ENCODE results near the gene SPIN4. TPM values are rescaled to one million over a fixed set of nuclear protein-coding genes. Genes with fewer than 3 reads are reported as not detected.

SPIN4 gene
- total and polyA plus RNA-seq, 2 experiments from 2014 or later: 13.5 to 18.6 TPM

GRCh38 chrX:63363788-63364187 lies 12.7 kb upstream of the SPIN4 start (continued):
- TF ChIP-seq ZNF114 (CRISPR knock-in tag; IDR thresholded peaks at IDR 0.05) (no peak), CREB1 (CRISPR knock-in tag; IDR thresholded peaks at IDR 0.05; ENCODE audit: low read depth) (no peak), ZNF331 (CRISPR knock-in tag; IDR thresholded peaks at IDR 0.05; ENCODE audit: low read depth) (no peak)

- ATAC-seq (no peak), DNase-seq (ENCODE audit: low spot score) (no peak)
- no peak overlapping the region for H2AFZ ChIP-seq
- no peak overlapping the region for H3K27ac ChIP-seq (ENCODE audit: low read depth)
- H3K79me2 ChIP-seq (replicated peaks; ENCODE audit: insufficient read depth): no peaks in the 10 kb centered on the region
- TF ChIP-seq ETS1 (IDR thresholded peaks at IDR 0.05) (no peak), EZH2phosphoT487 (IDR thresholded peaks at IDR 0.05; ENCODE audit: unreplicated experiment) (no peak), JUNB (IDR thresholded peaks at IDR 0.05; ENCODE audit: unreplicated experiment) (no peak), CREB1 (CRISPR knock-in tag; IDR thresholded peaks at IDR 0.05; ENCODE audit: low read depth) (no peak), NANOG (IDR thresholded peaks at IDR 0.05; ENCODE audit: borderline replicate concordance) (no peak), ZNF331 (CRISPR knock-in tag; IDR thresholded peaks at IDR 0.05; ENCODE audit: low read depth) (no peak), REST (IDR thresholded peaks at IDR 0.05; ENCODE audit: unreplicated experiment) (no peak), ZNF462 (CRISPR knock-in tag; IDR thresholded peaks at IDR 0.05) (no peak), POLR2AphosphoS5 (IDR thresholded peaks at IDR 0.05; ENCODE audit: low read depth) (no peak), CTCF (conservative IDR thresholded peaks at IDR 0.05; ENCODE audit: low read depth in 2 of 2) (no peak), ZNF114 (CRISPR knock-in tag; IDR thresholded peaks at IDR 0.05) (no peak), EZH2 (IDR thresholded peaks at IDR 0.05; ENCODE audit: low read depth, unreplicated experiment) (no peak), STAT1 (IDR thresholded peaks at IDR 0.05; ENCODE audit: unreplicated experiment) (no peak)
- no peaks in the 10 kb centered on the region for H3F3A ChIP-seq (replicated peaks; ENCODE audit: low read depth)
- Mint-ChIP-seq H3K9me3 (peaks cover 33% of the 10 kb centered on the region), H3K4me1 (peaks cover 10% of the 10 kb centered on the region), H3K4me3 (no peak overlapping the region), H3K27me3 (ENCODE audit: insufficient read depth, low read depth, poor library complexity) (peaks cover 4% of the 10 kb centered on the region), H3K27ac (no peak overlapping the region), H3K36me3 (ENCODE audit: low read depth) (peaks cover 22% of the 10 kb centered on the region)
- H3K9me2 ChIP-seq (ENCODE audit: insufficient read depth): no peaks in the 10 kb centered on the region
- H4K20me1 ChIP-seq (replicated peaks; ENCODE audit: insufficient read depth): no peaks in the 10 kb centered on the region
- H3K27me3 ChIP-seq (ENCODE audit: insufficient read depth): no peaks in the 10 kb centered on the region
- peaks cover 12% of the 10 kb centered on the region; the same call in 1 of the 2 replicates for H3K36me3 ChIP-seq (ENCODE audit: insufficient read depth)
- H3K4me1 ChIP-seq (ENCODE audit: insufficient read depth): 0 out of 2 replicates have a peak, but pooled peaks cover 11% of the 10 kb centered on the region
- H3K4me3 ChIP-seq: no peak overlapping the region
- no peak overlapping the region for H3K4me2 ChIP-seq
Observed at GRCh38 chrX:63361494-63361893, 10.4 kb upstream of the SPIN4 start.

All from GM23338 (cell line).